ENCODE measurements around the gene CHST1.

GRCh38 chr11:45667929-45668680 lies 2.7 kb upstream of the CHST1 start:
- TF ChIP-seq, protein P1, sequence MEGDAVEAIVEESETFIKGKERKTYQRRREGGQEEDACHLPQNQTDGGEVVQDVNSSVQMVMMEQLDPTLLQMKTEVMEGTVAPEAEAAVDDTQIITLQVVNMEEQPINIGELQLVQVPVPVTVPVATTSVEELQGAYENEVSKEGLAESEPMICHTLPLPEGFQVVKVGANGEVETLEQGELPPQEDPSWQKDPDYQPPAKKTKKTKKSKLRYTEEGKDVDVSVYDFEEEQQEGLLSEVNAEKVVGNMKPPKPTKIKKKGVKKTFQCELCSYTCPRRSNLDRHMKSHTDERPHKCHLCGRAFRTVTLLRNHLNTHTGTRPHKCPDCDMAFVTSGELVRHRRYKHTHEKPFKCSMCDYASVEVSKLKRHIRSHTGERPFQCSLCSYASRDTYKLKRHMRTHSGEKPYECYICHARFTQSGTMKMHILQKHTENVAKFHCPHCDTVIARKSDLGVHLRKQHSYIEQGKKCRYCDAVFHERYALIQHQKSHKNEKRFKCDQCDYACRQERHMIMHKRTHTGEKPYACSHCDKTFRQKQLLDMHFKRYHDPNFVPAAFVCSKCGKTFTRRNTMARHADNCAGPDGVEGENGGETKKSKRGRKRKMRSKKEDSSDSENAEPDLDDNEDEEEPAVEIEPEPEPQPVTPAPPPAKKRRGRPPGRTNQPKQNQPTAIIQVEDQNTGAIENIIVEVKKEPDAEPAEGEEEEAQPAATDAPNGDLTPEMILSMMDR (IDR thresholded peaks at IDR 0.05) = no peak
- no peak for TF ChIP-seq POLR2A (IDR thresholded peaks at IDR 0.05)

Data from testis (tissue), 2 donors.